ENCODE measurements around the gene RNASEH2C.

RNASEH2C gene

DNA sequence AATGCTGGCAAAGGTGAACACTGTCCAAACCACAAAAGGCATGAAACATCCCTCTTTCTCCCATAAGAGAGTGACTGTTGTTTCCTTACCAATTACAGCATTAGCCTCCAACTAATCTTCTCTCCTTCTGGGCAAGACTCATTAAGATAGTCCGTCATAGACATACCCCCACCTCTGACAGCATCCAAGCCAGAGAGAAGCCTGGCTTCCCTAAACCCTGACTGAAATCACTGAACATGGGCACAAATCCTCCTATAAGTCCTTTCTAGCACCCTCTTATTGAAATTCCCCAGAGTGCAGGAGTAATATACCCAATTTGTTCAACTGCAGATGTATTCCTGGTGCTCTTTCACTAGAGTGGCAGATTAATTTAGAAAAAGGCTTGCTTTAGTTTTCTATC lies 1.7 kb upstream of the RNASEH2C start:
- H3K4me3 Mint-ChIP-seq = peak overlapping the region; percentile 19 to 75 (median 22)
- no peaks in the 10 kb centered on the region for H3K9me3 Mint-ChIP-seq
- peaks cover 25% of the 10 kb centered on the region for H3K4me1 Mint-ChIP-seq
- TF ChIP-seq, protein P1, sequence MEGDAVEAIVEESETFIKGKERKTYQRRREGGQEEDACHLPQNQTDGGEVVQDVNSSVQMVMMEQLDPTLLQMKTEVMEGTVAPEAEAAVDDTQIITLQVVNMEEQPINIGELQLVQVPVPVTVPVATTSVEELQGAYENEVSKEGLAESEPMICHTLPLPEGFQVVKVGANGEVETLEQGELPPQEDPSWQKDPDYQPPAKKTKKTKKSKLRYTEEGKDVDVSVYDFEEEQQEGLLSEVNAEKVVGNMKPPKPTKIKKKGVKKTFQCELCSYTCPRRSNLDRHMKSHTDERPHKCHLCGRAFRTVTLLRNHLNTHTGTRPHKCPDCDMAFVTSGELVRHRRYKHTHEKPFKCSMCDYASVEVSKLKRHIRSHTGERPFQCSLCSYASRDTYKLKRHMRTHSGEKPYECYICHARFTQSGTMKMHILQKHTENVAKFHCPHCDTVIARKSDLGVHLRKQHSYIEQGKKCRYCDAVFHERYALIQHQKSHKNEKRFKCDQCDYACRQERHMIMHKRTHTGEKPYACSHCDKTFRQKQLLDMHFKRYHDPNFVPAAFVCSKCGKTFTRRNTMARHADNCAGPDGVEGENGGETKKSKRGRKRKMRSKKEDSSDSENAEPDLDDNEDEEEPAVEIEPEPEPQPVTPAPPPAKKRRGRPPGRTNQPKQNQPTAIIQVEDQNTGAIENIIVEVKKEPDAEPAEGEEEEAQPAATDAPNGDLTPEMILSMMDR (IDR thresholded peaks at IDR 0.05; ENCODE audit: unreplicated experiment in 3 of 3) = no peak
- H3K27me3 Mint-ChIP-seq (ENCODE audit: low read depth) = peaks cover 7% of the 10 kb centered on the region
- peaks cover 14% of the 10 kb centered on the region for H3K36me3 Mint-ChIP-seq (ENCODE audit: low read depth)
- no peak overlapping the region for H3K27ac Mint-ChIP-seq

DNA sequence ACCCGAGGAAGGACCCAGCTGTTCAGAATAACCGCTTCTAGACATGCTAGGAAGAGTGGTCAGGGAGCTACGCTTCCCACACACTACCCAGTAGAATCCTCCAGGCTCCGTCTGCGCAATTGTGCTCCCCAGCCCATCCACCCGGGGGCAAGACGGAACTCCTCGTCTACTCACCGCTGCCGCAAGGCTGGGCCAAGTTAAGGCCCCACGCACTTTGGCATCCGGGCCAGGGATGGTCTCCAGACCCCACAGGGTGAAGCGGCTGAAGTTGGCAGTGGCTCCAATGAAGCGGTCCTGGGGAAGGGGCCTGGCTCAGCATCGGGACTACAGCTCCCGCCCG lies 757 bp downstream of the RNASEH2C start:
- Mint-ChIP-seq H3K27ac (peak overlapping the region; percentile 45 to 91 (median 90)), H3K4me1 (peaks cover 29% of the 10 kb centered on the region), H3K27me3 (ENCODE audit: low read depth) (no peaks in the 10 kb centered on the region), H3K36me3 (ENCODE audit: low read depth) (peaks cover 32% of the 10 kb centered on the region), H3K4me3 (peak overlapping the region; percentile 94 to 98 (median 96)), H3K9me3 (no peaks in the 10 kb centered on the region)
- TF ChIP-seq, protein P1 (IDR thresholded peaks at IDR 0.05; ENCODE audit: unreplicated experiment in 3 of 3) = no peak

DNA sequence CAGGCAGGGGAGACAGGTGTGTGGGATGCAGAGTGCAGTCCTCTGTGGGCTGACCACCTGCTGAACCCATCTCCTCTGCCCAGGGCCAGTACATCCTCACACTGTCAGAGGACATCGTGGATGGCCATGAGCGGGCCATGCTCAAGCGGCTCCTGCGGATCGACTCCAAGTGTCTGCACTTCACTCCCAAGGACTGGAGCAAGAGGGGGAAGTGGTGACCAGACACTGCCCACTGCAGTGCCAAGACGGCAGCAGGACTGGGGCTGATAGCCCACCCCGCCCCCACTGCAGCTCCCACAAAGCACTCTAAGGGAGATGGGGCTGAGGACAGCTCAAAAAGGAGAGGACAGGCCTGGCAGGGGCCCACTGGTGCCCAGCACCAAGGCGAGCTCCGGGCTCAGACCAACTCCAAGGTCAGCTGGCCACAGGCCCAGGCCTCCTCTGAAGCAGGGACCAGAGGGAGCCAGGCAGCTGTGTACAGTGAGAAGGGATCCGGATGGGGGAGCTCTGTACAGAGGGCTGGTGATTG lies 1.6 kb downstream of the RNASEH2C start:
- Mint-ChIP-seq H3K4me1 (peaks cover 29% of the 10 kb centered on the region), H3K4me3 (peak overlapping the region; percentile 94 to 98 (median 96)), H3K27me3 (ENCODE audit: low read depth) (no peaks in the 10 kb centered on the region), H3K27ac (no peak overlapping the region), H3K36me3 (ENCODE audit: low read depth) (peaks cover 39% of the 10 kb centered on the region), H3K9me3 (no peaks in the 10 kb centered on the region)
- TF ChIP-seq, protein P1 (IDR thresholded peaks at IDR 0.05; ENCODE audit: unreplicated experiment in 3 of 3) = no peak

DNA sequence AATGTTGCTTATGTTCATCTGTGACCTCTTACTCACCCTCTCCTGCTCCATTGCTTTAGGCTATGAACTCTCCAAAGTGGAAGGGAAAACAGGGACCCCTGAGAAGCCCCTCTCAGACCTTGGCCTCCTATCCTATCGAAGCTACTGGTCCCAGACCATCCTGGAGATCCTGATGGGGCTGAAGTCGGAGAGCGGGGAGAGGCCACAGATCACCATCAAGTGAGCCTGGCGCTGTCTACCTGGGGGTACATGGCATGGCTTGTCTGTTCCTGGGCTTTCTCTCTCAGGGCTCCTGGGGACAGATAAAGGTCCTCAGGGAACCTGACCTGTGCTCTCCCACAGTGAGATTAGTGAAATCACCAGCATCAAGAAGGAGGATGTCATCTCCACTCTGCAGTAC lies 2.1 kb downstream of the RNASEH2C start:
- Mint-ChIP-seq H3K9me3 (no peaks in the 10 kb centered on the region), H3K4me1 (peaks cover 29% of the 10 kb centered on the region), H3K4me3 (peak overlapping the region; percentile 94 to 98 (median 96)), H3K27me3 (ENCODE audit: low read depth) (no peaks in the 10 kb centered on the region), H3K27ac (no peak overlapping the region), H3K36me3 (ENCODE audit: low read depth) (peaks cover 43% of the 10 kb centered on the region)
- TF ChIP-seq, protein P1 (IDR thresholded peaks at IDR 0.05; ENCODE audit: unreplicated experiment in 3 of 3) = no peak

DNA sequence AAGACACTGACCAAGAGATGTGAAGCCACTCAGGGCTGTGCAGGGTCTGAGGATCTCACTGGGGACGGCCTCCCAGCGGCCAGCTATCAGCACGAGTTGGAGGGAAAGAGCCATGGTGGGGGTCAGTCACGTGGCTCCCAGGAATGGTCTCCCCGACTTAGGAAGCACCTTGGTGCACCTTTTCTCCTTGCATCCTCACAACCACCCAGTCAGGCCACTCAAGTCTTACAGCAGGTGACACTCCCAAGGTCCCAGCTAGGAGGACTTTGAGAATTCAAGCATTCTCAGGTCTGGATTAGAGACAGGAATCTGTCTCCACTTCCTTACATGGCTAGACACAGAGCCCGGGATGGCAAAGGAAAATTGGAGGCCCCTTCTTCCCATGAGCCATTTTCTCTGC lies 2.7 kb downstream of the RNASEH2C start:
- H3K9me3 Mint-ChIP-seq = no peaks in the 10 kb centered on the region
- TF ChIP-seq, protein P1 (IDR thresholded peaks at IDR 0.05; ENCODE audit: unreplicated experiment in 3 of 3) = no peak

DNA sequence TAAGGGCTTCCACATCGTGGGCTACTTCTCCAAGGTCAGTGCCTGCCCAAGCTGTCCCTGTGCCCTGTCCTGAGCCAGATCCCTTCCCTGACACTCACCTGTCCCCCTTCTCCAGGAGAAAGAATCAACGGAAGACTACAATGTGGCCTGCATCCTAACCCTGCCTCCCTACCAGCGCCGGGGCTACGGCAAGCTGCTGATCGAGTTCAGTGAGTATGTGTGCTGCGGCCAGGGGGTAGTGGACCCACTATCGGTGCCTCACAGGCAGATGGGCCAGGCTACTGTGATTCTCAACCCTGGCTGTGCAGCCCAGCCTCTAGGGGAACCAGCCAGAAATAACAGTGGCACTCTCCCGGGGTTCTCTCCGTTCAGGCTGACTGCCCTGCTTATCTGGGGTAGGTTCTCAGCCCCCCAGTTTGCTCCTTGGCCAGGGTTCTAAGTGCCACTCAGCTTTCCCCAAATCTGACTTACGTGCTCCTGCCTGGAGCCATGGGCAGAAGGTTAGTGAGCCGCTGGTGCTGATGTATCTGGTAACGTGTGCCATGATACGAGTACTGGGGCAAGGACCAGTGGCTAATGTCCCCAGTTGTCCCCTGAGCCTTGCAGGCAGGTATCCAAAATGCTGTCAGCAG lies 3.7 kb downstream of the RNASEH2C start:
- Mint-ChIP-seq H3K36me3 (ENCODE audit: low read depth) (peaks cover 50% of the 10 kb centered on the region), H3K9me3 (no peaks in the 10 kb centered on the region), H3K27ac (no peak overlapping the region), H3K4me1 (peaks cover 35% of the 10 kb centered on the region), H3K27me3 (ENCODE audit: low read depth) (no peaks in the 10 kb centered on the region), H3K4me3 (peak overlapping the region; percentile 64 to 94 (median 70))
- TF ChIP-seq, protein P1 (IDR thresholded peaks at IDR 0.05; ENCODE audit: unreplicated experiment in 3 of 3) = no peak

More for the DNA sequence above, 2.7 kb downstream of the RNASEH2C start:
- H3K4me1 Mint-ChIP-seq = peaks cover 29% of the 10 kb centered on the region
- H3K36me3 Mint-ChIP-seq (ENCODE audit: low read depth) = peaks cover 45% of the 10 kb centered on the region
- H3K27ac Mint-ChIP-seq = no peak overlapping the region
- H3K4me3 Mint-ChIP-seq = peak overlapping the region; percentile 38 to 94 (median 70)
- no peaks in the 10 kb centered on the region for H3K27me3 Mint-ChIP-seq (ENCODE audit: low read depth)
